ENCODE results near the gene CNNM3. TPM values are rescaled to one million over a fixed set of nuclear protein-coding genes. Genes with fewer than 3 reads are reported as not detected.
A peak's percentile ranks its signal among the peaks of the same experiment; 100 is the strongest.

Gene CNNM3
- polyA plus RNA-seq, 2 donors: 3.8 to 3.9 TPM

GRCh38 chr2:96815326-96816126, 542 bp upstream of the CNNM3 start:
- no peaks in the 10 kb centered on the region for H3K27me3 ChIP-seq (ENCODE audit: control insufficient read depth in 1 of 2, insufficient read depth in 2 of 2, low read length in 2 of 2)
- peaks cover 11 to 26% of the 10 kb centered on the region in 2 donors for H3K4me1 ChIP-seq (ENCODE audit: control insufficient read depth in 2 of 2, insufficient read depth in 2 of 2, low read length in 1 of 2)
- WGBS, 2 donors: 1 to 2% methylated on average over 44 to 60 of the region's 60 CpGs
- peak overlapping the region; percentile 70 to 86 for H3K4me3 ChIP-seq (ENCODE audit: low read depth in 1 of 2, low read length in 2 of 2)
- peak overlapping the region; percentile 57 to 94 for H3K27ac ChIP-seq (ENCODE audit: low read depth in 2 of 2, low read length in 1 of 2)
- no peaks in the 10 kb centered on the region for H3K9me3 ChIP-seq (ENCODE audit: control insufficient read depth in 2 of 2, insufficient read depth in 1 of 2, low read depth in 1 of 2, low read length in 1 of 2)
- H3K36me3 ChIP-seq (ENCODE audit: control insufficient read depth in 2 of 2, insufficient read depth in 2 of 2, low read length in 1 of 2): peaks cover 0 to 5% of the 10 kb centered on the region in 2 donors

- peak overlapping the region; percentile 62 to 96 for H3K27ac ChIP-seq (ENCODE audit: low read depth in 2 of 2, low read length in 1 of 2)
- no peaks in the 10 kb centered on the region for H3K9me3 ChIP-seq (ENCODE audit: control insufficient read depth in 2 of 2, insufficient read depth in 1 of 2, low read depth in 1 of 2, low read length in 1 of 2)
- H3K4me3 ChIP-seq (ENCODE audit: low read depth in 1 of 2, low read length in 2 of 2): peak overlapping the region; percentile 70 to 86
- H3K4me1 ChIP-seq (ENCODE audit: control insufficient read depth in 2 of 2, insufficient read depth in 2 of 2, low read length in 1 of 2): peaks cover 12 to 26% of the 10 kb centered on the region in 2 donors
- H3K36me3 ChIP-seq (ENCODE audit: control insufficient read depth in 2 of 2, insufficient read depth in 2 of 2, low read length in 1 of 2): no peaks in the 10 kb centered on the region
- 3 to 5% methylated on average over 61 to 89 of the region's 89 CpGs for WGBS, 2 donors
- no peaks in the 10 kb centered on the region for H3K27me3 ChIP-seq (ENCODE audit: control insufficient read depth in 1 of 2, insufficient read depth in 2 of 2, low read length in 2 of 2)
Observed at GRCh38 chr2:96816836-96817702, 1.0 kb downstream of the CNNM3 start.

- Histone ChIP-seq H3K27ac (ENCODE audit: low read depth in 2 of 2, low read length in 1 of 2) (no peak overlapping the region), H3K4me1 (ENCODE audit: control insufficient read depth in 2 of 2, insufficient read depth in 2 of 2, low read length in 1 of 2) (peaks cover 14 to 26% of the 10 kb centered on the region in 2 donors), H3K4me3 (ENCODE audit: low read depth in 1 of 2, low read length in 2 of 2) (peak overlapping the region in 1 of 2 donors; percentile 70), H3K9me3 (ENCODE audit: control insufficient read depth in 2 of 2, insufficient read depth in 1 of 2, low read depth in 1 of 2, low read length in 1 of 2) (no peaks in the 10 kb centered on the region), H3K27me3 (ENCODE audit: control insufficient read depth in 1 of 2, insufficient read depth in 2 of 2, low read length in 2 of 2) (no peaks in the 10 kb centered on the region), H3K36me3 (ENCODE audit: control insufficient read depth in 2 of 2, insufficient read depth in 2 of 2, low read length in 1 of 2) (peaks cover 0 to under 1% of the 10 kb centered on the region in 2 donors)
- 58 to 87% methylated on average over 8 of the region's 8 CpGs for WGBS, 2 donors
Observed at GRCh38 chr2:96817882-96818281, 1.8 kb downstream of the CNNM3 start.

- Histone ChIP-seq H3K4me3 (ENCODE audit: low read depth in 1 of 2, low read length in 2 of 2) (no peak overlapping the region), H3K36me3 (ENCODE audit: control insufficient read depth in 2 of 2, insufficient read depth in 2 of 2, low read length in 1 of 2) (peaks cover 0 to 7% of the 10 kb centered on the region in 2 donors), H3K9me3 (ENCODE audit: control insufficient read depth in 2 of 2, insufficient read depth in 1 of 2, low read depth in 1 of 2, low read length in 1 of 2) (no peaks in the 10 kb centered on the region), H3K27me3 (ENCODE audit: control insufficient read depth in 1 of 2, insufficient read depth in 2 of 2, low read length in 2 of 2) (no peaks in the 10 kb centered on the region), H3K4me1 (ENCODE audit: control insufficient read depth in 2 of 2, insufficient read depth in 2 of 2, low read length in 1 of 2) (peaks cover 14 to 27% of the 10 kb centered on the region in 2 donors), H3K27ac (ENCODE audit: low read depth in 2 of 2, low read length in 1 of 2) (no peak overlapping the region)
- WGBS, 2 donors: 51 to 58% methylated on average over 10 of the region's 10 CpGs
Observed at GRCh38 chr2:96819128-96819875, 3.2 kb downstream of the CNNM3 start.

- H3K4me3 ChIP-seq (ENCODE audit: low read depth in 1 of 2, low read length in 2 of 2): no peak overlapping the region
- 81 to 88% methylated on average over 12 of the region's 12 CpGs for WGBS, 2 donors
- no peaks in the 10 kb centered on the region for H3K9me3 ChIP-seq (ENCODE audit: control insufficient read depth in 2 of 2, insufficient read depth in 1 of 2, low read depth in 1 of 2, low read length in 1 of 2)
- H3K27ac ChIP-seq (ENCODE audit: low read depth in 2 of 2, low read length in 1 of 2): no peak overlapping the region
- H3K27me3 ChIP-seq (ENCODE audit: control insufficient read depth in 1 of 2, insufficient read depth in 2 of 2, low read length in 2 of 2): no peaks in the 10 kb centered on the region
- H3K4me1 ChIP-seq (ENCODE audit: control insufficient read depth in 2 of 2, insufficient read depth in 2 of 2, low read length in 1 of 2): peaks cover 14 to 27% of the 10 kb centered on the region in 2 donors
- H3K36me3 ChIP-seq (ENCODE audit: control insufficient read depth in 2 of 2, insufficient read depth in 2 of 2, low read length in 1 of 2): peaks cover 0 to 10% of the 10 kb centered on the region in 2 donors
Observed at GRCh38 chr2:96819876-96820511, 3.9 kb downstream of the CNNM3 start.

- H3K36me3 ChIP-seq (ENCODE audit: control insufficient read depth in 2 of 2, insufficient read depth in 2 of 2, low read length in 1 of 2): peaks cover 1 to 13% of the 10 kb centered on the region in 2 donors
- no peak overlapping the region for H3K27ac ChIP-seq (ENCODE audit: low read depth in 2 of 2, low read length in 1 of 2)
- 59 to 82% methylated on average over 11 of the region's 11 CpGs for WGBS, 2 donors
- H3K4me3 ChIP-seq (ENCODE audit: low read depth in 1 of 2, low read length in 2 of 2): no peak overlapping the region
- H3K27me3 ChIP-seq (ENCODE audit: control insufficient read depth in 1 of 2, insufficient read depth in 2 of 2, low read length in 2 of 2): no peaks in the 10 kb centered on the region
- H3K9me3 ChIP-seq (ENCODE audit: control insufficient read depth in 2 of 2, insufficient read depth in 1 of 2, low read depth in 1 of 2, low read length in 1 of 2): no peaks in the 10 kb centered on the region
- H3K4me1 ChIP-seq (ENCODE audit: control insufficient read depth in 2 of 2, insufficient read depth in 2 of 2, low read length in 1 of 2): peaks cover 14 to 27% of the 10 kb centered on the region in 2 donors
Observed at GRCh38 chr2:96821113-96821675, 5.1 kb downstream of the CNNM3 start.

GRCh38 chr2:96822786-96823185, 6.7 kb downstream of the CNNM3 start:
- H3K27me3 ChIP-seq (ENCODE audit: control insufficient read depth in 1 of 2, insufficient read depth in 2 of 2, low read length in 2 of 2): no peaks in the 10 kb centered on the region
- H3K9me3 ChIP-seq (ENCODE audit: control insufficient read depth in 2 of 2, insufficient read depth in 1 of 2, low read depth in 1 of 2, low read length in 1 of 2): no peaks in the 10 kb centered on the region
- WGBS, 2 donors: 64 to 76% methylated on average over 4 of the region's 4 CpGs
- no peak overlapping the region for H3K27ac ChIP-seq (ENCODE audit: low read depth in 2 of 2, low read length in 1 of 2)
- H3K4me3 ChIP-seq (ENCODE audit: low read depth in 1 of 2, low read length in 2 of 2): no peak overlapping the region
- peaks cover 8 to 23% of the 10 kb centered on the region in 2 donors for H3K36me3 ChIP-seq (ENCODE audit: control insufficient read depth in 2 of 2, insufficient read depth in 2 of 2, low read length in 1 of 2)
- peaks cover 10 to 22% of the 10 kb centered on the region in 2 donors for H3K4me1 ChIP-seq (ENCODE audit: control insufficient read depth in 2 of 2, insufficient read depth in 2 of 2, low read length in 1 of 2)

- Histone ChIP-seq H3K4me1 (ENCODE audit: control insufficient read depth in 2 of 2, insufficient read depth in 2 of 2, low read length in 1 of 2) (peaks cover 10 to 19% of the 10 kb centered on the region in 2 donors), H3K4me3 (ENCODE audit: low read depth in 1 of 2, low read length in 2 of 2) (no peak overlapping the region), H3K36me3 (ENCODE audit: control insufficient read depth in 2 of 2, insufficient read depth in 2 of 2, low read length in 1 of 2) (peaks cover 10 to 27% of the 10 kb centered on the region in 2 donors), H3K27ac (ENCODE audit: low read depth in 2 of 2, low read length in 1 of 2) (no peak overlapping the region), H3K27me3 (ENCODE audit: control insufficient read depth in 1 of 2, insufficient read depth in 2 of 2, low read length in 2 of 2) (no peaks in the 10 kb centered on the region), H3K9me3 (ENCODE audit: control insufficient read depth in 2 of 2, insufficient read depth in 1 of 2, low read depth in 1 of 2, low read length in 1 of 2) (no peaks in the 10 kb centered on the region)
- 81 to 85% methylated on average over 11 of the region's 11 CpGs for WGBS, 2 donors
Observed at GRCh38 chr2:96823198-96823597, 7.1 kb downstream of the CNNM3 start.

All from esophagus (tissue), 2 donors.